Testis (tissue), 3 donors: ENCODE data around the gene FAM131B. TPM values are rescaled to one million over a fixed set of nuclear protein-coding genes. Genes with fewer than 3 reads are reported as not detected.

Source experiments
- DNase-seq: peaks from one replicate; pipeline ENCODE4 v3.0.0-alpha.2; 2019
- H3K27ac ChIP-seq, 2 donors: fragments of 200-600 bp; sonication (generic); one replicate each; pipeline ENCODE4 v1.5.1; 2019
- H3K27me3 ChIP-seq: fragments of 200-600 bp; sonication (generic); one replicate; pipeline ENCODE4 v1.5.1; 2019
- H3K36me3 ChIP-seq: fragments of 200-600 bp; sonication (generic); one replicate; pipeline ENCODE4 v1.5.1; 2017; ENCODE audit warnings: low read depth; ENCODE audit errors: missing control alignments
- H3K4me1 ChIP-seq: fragments of 200-600 bp; sonication (generic); one replicate; pipeline ENCODE4 v1.5.1; 2019
- H3K4me3 ChIP-seq, 2 donors: fragments of 200-600 bp; sonication (generic); one replicate each; pipeline ENCODE4 v1.5.1; 2017 to 2019
- H3K9me3 ChIP-seq: fragments of 200-600 bp; sonication (generic); one replicate; pipeline ENCODE4 v1.5.1; 2017
- CTCF ChIP-seq, 3 experiments: fragments of 450-650 bp in 2 of 3; fragments of 200-600 bp in 1 of 3; sonication (generic) in 1 of 3; IDR thresholded peaks; one replicate each; pipeline ENCODE4 v1.5.1; 2016 to 2019; ENCODE audit warnings: antibody characterized with exemption in 3 of 3, mild to moderate bottlenecking in 2 of 3, moderate library complexity in 1 of 3
- POLR2A ChIP-seq: fragments of 450-650 bp; IDR thresholded peaks from one replicate; pipeline ENCODE4 v1.6.1; 2017; ENCODE audit warnings: antibody characterized with exemption, mild to moderate bottlenecking, moderate library complexity
- WGBS, 2 donors: methylation state at CpG; one replicate each; pipeline ENCODE4 v1.1.5; 2018; 5-methylcytosine and 5-hydroxymethylcytosine counted together
- intact Hi-C: fragments of 100-400 bp; cut with DNase I; formaldehyde crosslinking; loops from one replicate; pipeline ENCODE4 v1.15.1; 2023; ENCODE audit warnings: low total_unique reads
- polyA plus RNA-seq: library from polyadenylated mRNA; stranded (reverse); fragments of 350-450 nt; fragmentation: Illumina TruSeq; extraction: RNeasy Lipid Tissue Mini Kit (QIAGEN cat#74804); gene quantifications from one replicate; pipeline ENCODE4 v1.2.3, GENCODE V29; 2014; ENCODE audit warnings: low read depth, low replicate concordance; ENCODE audit not compliant: insufficient read depth
- total RNA-seq, 2 donors: library from RNA; depleted of rRNA; stranded (reverse); fragments of >200 nt; gene quantifications; one replicate each; pipeline ENCODE4 v1.2.3, GENCODE V29; 2016

FAM131B gene
- total and polyA plus RNA-seq, 3 donors from 2014 or later = 1.2 TPM

- Histone ChIP-seq H3K27me3 (no peaks in the 10 kb centered on the region), H3K4me3 (no peak overlapping the region), H3K27ac (peak overlapping the region in 1 of 2 donors; percentile 18), H3K4me1 (peaks cover 23% of the 10 kb centered on the region), H3K9me3 (no peaks in the 10 kb centered on the region), H3K36me3 (no peaks in the 10 kb centered on the region)
- intact Hi-C loops = no loop called here
- WGBS, 2 donors = 82 to 85% methylated on average over 7 of the region's 7 CpGs
- TF ChIP-seq POLR2A (no peak), CTCF (IDR thresholded peaks at IDR 0.05) (no peak)
- DNase-seq = no peak
These were observed 13.0 kb upstream of the FAM131B start for GRCh38 chr7:143375298-143376034.

- Histone ChIP-seq H3K36me3 (no peaks in the 10 kb centered on the region), H3K9me3 (no peaks in the 10 kb centered on the region), H3K4me1 (peaks cover 20% of the 10 kb centered on the region), H3K27me3 (no peaks in the 10 kb centered on the region), H3K27ac (peak overlapping the region in 1 of 2 donors; percentile 18), H3K4me3 (no peak overlapping the region)
- WGBS, 2 donors = 88% methylated on average over 5 of the region's 5 CpGs
- intact Hi-C loops = no loop called here
- DNase-seq = no peak
- TF ChIP-seq CTCF (IDR thresholded peaks at IDR 0.05) = no peak
- no peak for TF ChIP-seq POLR2A
These were observed 12.0 kb upstream of the FAM131B start for GRCh38 chr7:143374561-143374960.

- Histone ChIP-seq H3K4me3 (no peak overlapping the region), H3K36me3 (no peaks in the 10 kb centered on the region), H3K4me1 (peaks cover 18% of the 10 kb centered on the region), H3K9me3 (no peaks in the 10 kb centered on the region), H3K27ac (no peak overlapping the region), H3K27me3 (no peaks in the 10 kb centered on the region)
- DNase-seq = no peak
- intact Hi-C loops = no loop called here
- 85 to 86% methylated on average over 4 of the region's 4 CpGs for WGBS, 2 donors
- TF ChIP-seq CTCF (IDR thresholded peaks at IDR 0.05) (no peak), POLR2A (no peak)
These were observed 10.8 kb upstream of the FAM131B start for GRCh38 chr7:143373255-143373794.

- no peak overlapping the region for H3K4me3 ChIP-seq
- peak; percentile 81 for DNase-seq
- no peak for TF ChIP-seq CTCF (IDR thresholded peaks at IDR 0.05)
- TF ChIP-seq POLR2A = no peak
- no peak overlapping the region for H3K27ac ChIP-seq
- H3K9me3 ChIP-seq = no peaks in the 10 kb centered on the region
- intact Hi-C loops = no loop called here
- H3K36me3 ChIP-seq = no peaks in the 10 kb centered on the region
- H3K4me1 ChIP-seq = peaks cover 15% of the 10 kb centered on the region
- 49 to 62% methylated on average over 4 of the region's 4 CpGs for WGBS, 2 donors
- H3K27me3 ChIP-seq = no peaks in the 10 kb centered on the region
These were observed 9.6 kb upstream of the FAM131B start for GRCh38 chr7:143372070-143372469.
